Activated naive CD4-positive, alpha-beta T cell treated with anti-CD3 and anti-CD28 coated beads for 36 hours (primary cell): ENCODE measurements around the gene MSTO1. TPM values are rescaled to one million over a fixed set of nuclear protein-coding genes. Genes with fewer than 3 reads are reported as not detected.
"Not testable (repeated sequence)": the region's sequence is repeated elsewhere in the genome, so short reads cannot be mapped to it uniquely, and the experiment has no call there.

Source experiments
- CTCF ChIA-PET: fragments of 350-600 bp; sonication (Branson Sonifier 250); formaldehyde crosslinking; loops from one replicate; lab custom pipeline; 2021; ENCODE audit warnings: antibody characterized with exemption; lab: Charles Lee
- DNase-seq: peaks from one replicate; pipeline ENCODE4 v3.0.0-alpha.2; 2020
- H3K27ac Mint-ChIP-seq: one replicate; pipeline ENCODE4 v1.8.0; 2021; ENCODE audit warnings: mild to moderate bottlenecking, mixed read lengths
- H3K27me3 Mint-ChIP-seq: one replicate; pipeline ENCODE4 v1.8.0; 2021; ENCODE audit warnings: low read depth, mixed read lengths
- H3K36me3 Mint-ChIP-seq: one replicate; pipeline ENCODE4 v1.8.0; 2021; ENCODE audit warnings: low read depth, mixed read lengths
- H3K4me1 Mint-ChIP-seq: one replicate; pipeline ENCODE4 v1.8.0; 2021; ENCODE audit warnings: low read depth, mixed read lengths
- H3K4me3 Mint-ChIP-seq: one replicate; pipeline ENCODE4 v1.8.0; 2021; ENCODE audit warnings: mild to moderate bottlenecking, moderate library complexity, mixed read lengths
- H3K9me3 Mint-ChIP-seq: one replicate; pipeline ENCODE4 v1.8.0; 2021; ENCODE audit warnings: mixed read lengths
- intact Hi-C: fragments of 100-400 bp; cut with micrococcal nuclease; formaldehyde crosslinking; loops from one replicate; pipeline ENCODE4 v1.15.1; 2023
- total RNA-seq, 2 experiments: library from RNA; stranded (reverse); gene quantifications; one replicate each; pipeline ENCODE4 v1.2.3, GENCODE V29; 2021

MSTO1 gene
- total RNA-seq, 2 experiments from 2014 or later = 58.6 to 63.1 TPM

DNA sequence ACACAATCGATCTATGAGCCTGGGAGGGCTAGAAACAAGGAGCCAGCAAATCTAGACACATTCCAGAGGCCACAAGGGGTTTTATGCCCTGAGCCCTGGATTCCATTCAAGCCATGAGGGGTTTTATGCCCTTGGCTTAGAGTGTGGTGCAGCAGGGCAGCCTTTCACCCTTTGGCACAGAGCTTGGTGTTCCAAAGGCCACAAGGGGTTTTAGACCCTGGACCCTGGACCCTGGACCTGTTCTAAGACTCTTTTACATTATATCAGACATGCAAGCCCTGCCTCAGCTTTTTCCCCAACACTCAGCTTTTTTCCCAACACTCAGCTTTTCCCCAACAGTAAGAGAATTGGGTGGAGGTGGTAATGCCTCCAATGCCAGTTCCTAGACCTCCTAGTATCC, 13.3 kb downstream of the MSTO1 start:
- no peaks in the 10 kb centered on the region for H3K9me3 Mint-ChIP-seq
- intact Hi-C loops = no loop called here
- CTCF ChIA-PET = no interaction called here
- DNase-seq = no peak
- H3K4me1 Mint-ChIP-seq = no peaks in the 10 kb centered on the region
- H3K27me3 Mint-ChIP-seq = no peaks in the 10 kb centered on the region
- no peak overlapping the region for H3K4me3 Mint-ChIP-seq
- H3K27ac Mint-ChIP-seq = no peak overlapping the region
- no peaks in the 10 kb centered on the region for H3K36me3 Mint-ChIP-seq

DNA sequence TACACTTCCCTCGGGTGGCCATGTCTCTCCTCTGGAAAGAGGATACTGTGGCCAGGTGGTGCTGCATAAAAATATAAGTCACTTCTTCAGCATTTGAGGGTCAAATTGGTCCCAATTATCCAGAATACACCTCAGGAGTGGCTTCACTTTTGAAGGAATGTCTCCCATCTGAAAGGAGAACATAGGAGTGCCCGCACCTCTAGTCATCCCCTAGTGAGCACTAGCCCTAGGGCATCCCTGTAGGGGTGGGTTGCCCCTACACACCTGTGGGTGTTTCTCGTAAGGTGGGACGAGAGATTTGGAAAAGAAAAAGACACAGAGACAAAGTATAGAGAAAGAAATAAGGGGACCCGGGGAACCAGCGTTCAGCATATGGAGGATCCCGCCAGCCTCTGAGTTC, 16.4 kb downstream of the MSTO1 start:
- H3K36me3 Mint-ChIP-seq, CTCF ChIA-PET, H3K9me3 Mint-ChIP-seq, H3K4me1 Mint-ChIP-seq, intact Hi-C loops, H3K27ac Mint-ChIP-seq, H3K4me3 Mint-ChIP-seq, H3K27me3 Mint-ChIP-seq, DNase-seq: not testable (repeated sequence)

DNA sequence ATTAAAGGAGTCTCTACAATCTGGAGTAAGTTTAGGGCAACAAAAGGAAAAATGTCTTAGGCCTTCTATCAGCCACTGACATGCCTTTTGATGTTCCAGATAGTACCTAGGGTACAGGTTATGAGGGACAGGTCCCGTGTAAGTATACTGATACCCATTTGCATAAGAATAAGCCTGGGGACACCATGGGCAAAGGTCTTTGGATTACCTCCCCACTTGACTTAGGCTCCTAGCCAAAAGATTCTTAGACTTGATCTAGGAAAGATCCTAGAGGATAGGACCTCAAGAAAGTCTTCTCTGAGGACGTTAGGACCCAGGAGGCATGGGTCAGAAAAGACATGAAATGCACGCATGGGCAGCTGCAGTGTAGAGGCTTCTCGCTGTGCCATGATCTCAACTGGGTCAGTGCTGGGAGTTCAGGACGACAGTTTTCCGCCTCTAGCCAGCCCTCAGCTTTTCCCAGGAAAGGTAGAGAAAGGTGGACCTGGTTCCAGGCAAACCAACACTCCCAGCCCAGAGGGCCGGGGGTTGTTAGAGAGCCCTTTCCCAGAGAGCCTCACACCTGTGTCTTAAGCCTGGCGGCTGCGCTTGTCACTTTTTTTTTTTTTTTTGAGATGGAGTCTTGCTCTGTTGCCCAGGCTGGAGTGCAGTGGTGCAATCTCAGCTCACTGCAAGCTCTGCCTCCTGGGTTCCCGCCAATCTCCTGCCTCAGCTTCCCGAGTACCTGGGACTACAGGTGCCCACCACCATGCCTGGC, 26.6 kb downstream of the MSTO1 start:
- H3K4me1 Mint-ChIP-seq = peaks cover 20% of the 10 kb centered on the region
- peaks cover under 1% of the 10 kb centered on the region for H3K9me3 Mint-ChIP-seq
- no peak for DNase-seq
- peak overlapping the region; percentile 89 for H3K27ac Mint-ChIP-seq
- intact Hi-C loops = loop anchor here (10.0 kb wide), 2 partner anchors 348 to 418 kb away; partner anchors contain the start of genes LAMTOR2 and UBQLN4
- H3K36me3 Mint-ChIP-seq = peaks cover 3% of the 10 kb centered on the region
- H3K4me3 Mint-ChIP-seq = peak overlapping the region; percentile 94
- CTCF ChIA-PET = no interaction called here
- no peaks in the 10 kb centered on the region for H3K27me3 Mint-ChIP-seq

DNA sequence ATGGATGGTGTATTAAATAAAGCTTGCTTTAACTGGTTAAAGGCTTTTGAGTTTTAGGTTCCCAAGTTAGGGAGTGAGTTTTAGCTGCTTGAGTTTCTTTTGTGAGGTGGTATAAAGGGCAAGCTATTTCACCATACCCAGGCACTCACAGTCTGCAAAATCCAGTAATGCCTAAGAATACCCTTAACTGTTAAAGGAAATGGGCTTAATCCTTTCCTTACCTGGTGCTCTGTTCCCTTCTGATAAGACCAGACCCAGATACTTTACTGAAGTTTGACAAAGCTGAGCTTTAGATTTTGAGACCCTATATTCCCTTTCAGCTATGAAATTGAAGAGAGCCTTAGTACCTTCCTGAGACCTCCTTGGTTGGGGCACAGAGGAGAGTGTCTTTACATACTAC, 30.3 kb downstream of the MSTO1 start:
- Mint-ChIP-seq H3K4me3 (no peak overlapping the region), H3K9me3 (peaks cover 19% of the 10 kb centered on the region), H3K4me1 (peaks cover 20% of the 10 kb centered on the region), H3K27ac (no peak overlapping the region), H3K36me3 (peaks cover 5% of the 10 kb centered on the region), H3K27me3 (no peaks in the 10 kb centered on the region)
- no peak for DNase-seq
- CTCF ChIA-PET = no interaction called here
- intact Hi-C loops = no loop called here

DNA sequence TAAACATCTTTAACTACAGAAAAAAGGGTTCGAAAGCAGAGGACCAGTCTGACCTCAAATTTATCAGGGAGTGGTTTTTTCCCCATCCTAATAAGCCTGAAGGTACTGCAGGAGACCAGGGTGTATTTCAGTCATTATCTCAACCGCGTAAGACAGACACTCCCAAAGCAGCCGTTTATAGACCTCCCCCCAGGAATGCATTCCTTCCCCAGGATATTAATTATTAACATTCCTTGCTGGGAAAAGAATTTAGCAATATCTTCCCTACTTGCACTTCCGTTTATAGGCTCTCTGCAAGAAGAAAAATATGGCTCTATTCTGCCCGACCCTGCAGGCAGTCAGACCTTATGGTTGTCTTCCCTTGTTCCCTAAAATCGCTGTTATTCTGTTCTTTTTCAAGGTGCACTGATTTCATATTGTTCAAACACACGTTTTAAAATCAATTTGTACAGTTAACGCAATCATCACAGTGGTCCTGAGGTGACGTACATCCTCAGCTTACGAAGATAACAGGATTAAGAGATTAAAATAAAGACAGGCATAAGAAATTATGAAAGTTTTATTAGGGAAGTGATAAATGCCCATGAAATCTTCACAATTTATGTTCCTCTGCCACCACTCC, 32.7 kb downstream of the MSTO1 start:
- intact Hi-C loops, H3K4me1 Mint-ChIP-seq, H3K27ac Mint-ChIP-seq, H3K4me3 Mint-ChIP-seq, DNase-seq, H3K36me3 Mint-ChIP-seq, H3K27me3 Mint-ChIP-seq, CTCF ChIA-PET: not testable (repeated sequence)
- H3K9me3 Mint-ChIP-seq = peaks cover 19% of the 10 kb centered on the region

DNA sequence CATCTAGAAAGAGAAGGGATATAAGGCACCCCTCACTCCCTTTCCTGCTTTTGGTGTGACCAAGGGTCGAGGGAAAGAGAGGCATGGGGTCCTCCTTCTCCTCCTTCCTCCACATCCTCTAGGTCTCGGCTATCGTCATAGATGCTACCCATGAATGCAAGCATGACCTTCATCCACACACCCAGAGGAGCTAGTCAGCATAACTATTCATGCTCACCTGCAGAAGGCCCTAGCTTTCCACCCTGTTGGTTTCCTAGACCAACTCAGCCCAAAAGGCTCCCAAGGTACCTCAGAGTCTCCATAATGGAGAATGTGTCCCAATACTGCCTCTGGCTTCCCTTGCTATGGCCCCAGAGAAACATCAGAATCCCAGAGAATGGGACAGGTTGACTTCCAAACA, 33.2 kb downstream of the MSTO1 start:
- Mint-ChIP-seq H3K36me3 (peaks cover 2% of the 10 kb centered on the region), H3K27ac (no peak overlapping the region), H3K4me1 (peaks cover under 1% of the 10 kb centered on the region), H3K4me3 (no peak overlapping the region), H3K9me3 (peaks cover 19% of the 10 kb centered on the region), H3K27me3 (no peaks in the 10 kb centered on the region)
- intact Hi-C loops = no loop called here
- no peak for DNase-seq
- CTCF ChIA-PET = no interaction called here

DNA sequence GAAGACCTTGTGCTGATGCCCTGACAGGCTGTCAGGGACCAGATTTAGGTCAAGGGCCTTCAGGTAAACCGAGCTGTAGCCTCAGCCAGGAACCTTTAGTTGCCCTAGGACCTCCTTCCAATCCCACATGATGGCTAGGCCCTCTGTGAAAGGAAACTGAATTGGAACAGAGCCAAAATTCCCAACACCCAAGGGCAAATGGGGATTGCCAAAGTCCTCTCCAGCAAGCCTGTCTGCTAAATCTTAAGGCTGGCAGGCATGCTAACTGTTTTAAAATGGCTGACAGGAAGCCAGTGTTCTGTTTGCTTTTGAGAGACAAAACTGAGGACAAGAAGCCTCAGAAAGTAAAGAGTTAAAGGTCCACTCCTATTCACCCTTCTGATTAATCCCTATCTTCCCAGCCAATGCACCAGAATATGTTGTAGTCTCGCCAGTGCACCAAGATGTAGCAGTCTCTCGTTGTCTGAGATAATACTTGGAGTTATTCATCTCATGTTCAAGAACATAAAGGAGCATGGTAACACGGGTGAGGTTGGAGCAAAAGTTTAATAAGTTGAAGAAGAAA, 35.1 kb downstream of the MSTO1 start:
- no peak overlapping the region for H3K4me3 Mint-ChIP-seq
- H3K9me3 Mint-ChIP-seq = peaks cover 19% of the 10 kb centered on the region
- DNase-seq = no peak
- H3K4me1 Mint-ChIP-seq = peaks cover 3% of the 10 kb centered on the region
- no peaks in the 10 kb centered on the region for H3K27me3 Mint-ChIP-seq
- CTCF ChIA-PET = interaction anchor here (0.5 kb wide), 1 partner anchor 337 kb away, joined by 3 read pairs; no protein-coding TSS in a partner anchor
- H3K27ac Mint-ChIP-seq = no peak overlapping the region
- intact Hi-C loops = no loop called here
- peaks cover 2% of the 10 kb centered on the region for H3K36me3 Mint-ChIP-seq

DNA sequence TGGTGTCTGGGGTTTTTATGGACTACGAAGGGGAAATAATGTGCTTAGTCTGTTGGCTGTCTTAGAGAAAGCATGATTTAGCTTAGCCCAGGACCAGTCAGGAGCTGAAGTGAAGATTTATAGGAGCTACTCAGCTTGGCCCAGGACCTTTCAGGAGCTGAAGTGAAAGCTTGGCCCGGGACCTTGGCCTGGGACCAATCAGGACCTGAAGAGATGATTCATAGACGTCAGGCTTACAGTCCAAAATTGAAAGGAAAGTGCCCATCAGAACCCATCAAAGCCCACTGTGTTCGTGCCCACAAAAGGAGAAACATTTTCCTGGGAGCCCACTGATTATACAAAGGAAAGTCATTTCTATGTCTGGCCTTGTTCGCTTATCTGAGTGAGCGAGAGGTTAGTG, 35.6 kb downstream of the MSTO1 start:
- Mint-ChIP-seq H3K4me1 (peaks cover 3% of the 10 kb centered on the region), H3K36me3 (peaks cover 2% of the 10 kb centered on the region), H3K9me3 (peaks cover 19% of the 10 kb centered on the region), H3K27ac (no peak overlapping the region), H3K4me3 (no peak overlapping the region), H3K27me3 (no peaks in the 10 kb centered on the region)
- CTCF ChIA-PET = interaction anchor here (0.5 kb wide), 1 partner anchor 338 kb away, joined by 3 read pairs; no protein-coding TSS in a partner anchor
- intact Hi-C loops = no loop called here
- no peak for DNase-seq

DNA sequence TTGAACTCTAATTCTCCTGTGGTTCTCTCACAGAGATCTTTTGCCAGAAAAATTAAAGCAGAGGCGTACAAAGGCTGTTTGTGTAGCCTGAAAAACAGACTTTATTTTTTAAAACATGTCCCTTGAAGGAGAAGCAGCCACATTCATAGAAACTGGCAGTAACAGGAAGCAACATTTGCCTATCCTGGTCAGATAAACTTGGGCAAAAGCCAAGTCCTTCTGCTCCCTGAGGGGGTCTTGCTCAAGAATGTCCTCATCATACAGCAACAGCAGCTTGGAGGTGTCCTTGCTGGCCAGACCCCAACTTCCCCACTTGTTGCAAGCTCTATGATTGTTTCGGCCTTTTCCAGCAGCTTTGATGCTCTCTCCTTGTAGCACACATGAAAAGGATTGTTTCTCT, 36.3 kb downstream of the MSTO1 start:
- Mint-ChIP-seq H3K4me1 (peaks cover 3% of the 10 kb centered on the region), H3K27me3 (no peaks in the 10 kb centered on the region), H3K36me3 (peaks cover 2% of the 10 kb centered on the region), H3K4me3 (no peak overlapping the region), H3K27ac (no peak overlapping the region), H3K9me3 (peaks cover 19% of the 10 kb centered on the region)
- intact Hi-C loops = no loop called here
- CTCF ChIA-PET = no interaction called here
- DNase-seq = no peak

DNA sequence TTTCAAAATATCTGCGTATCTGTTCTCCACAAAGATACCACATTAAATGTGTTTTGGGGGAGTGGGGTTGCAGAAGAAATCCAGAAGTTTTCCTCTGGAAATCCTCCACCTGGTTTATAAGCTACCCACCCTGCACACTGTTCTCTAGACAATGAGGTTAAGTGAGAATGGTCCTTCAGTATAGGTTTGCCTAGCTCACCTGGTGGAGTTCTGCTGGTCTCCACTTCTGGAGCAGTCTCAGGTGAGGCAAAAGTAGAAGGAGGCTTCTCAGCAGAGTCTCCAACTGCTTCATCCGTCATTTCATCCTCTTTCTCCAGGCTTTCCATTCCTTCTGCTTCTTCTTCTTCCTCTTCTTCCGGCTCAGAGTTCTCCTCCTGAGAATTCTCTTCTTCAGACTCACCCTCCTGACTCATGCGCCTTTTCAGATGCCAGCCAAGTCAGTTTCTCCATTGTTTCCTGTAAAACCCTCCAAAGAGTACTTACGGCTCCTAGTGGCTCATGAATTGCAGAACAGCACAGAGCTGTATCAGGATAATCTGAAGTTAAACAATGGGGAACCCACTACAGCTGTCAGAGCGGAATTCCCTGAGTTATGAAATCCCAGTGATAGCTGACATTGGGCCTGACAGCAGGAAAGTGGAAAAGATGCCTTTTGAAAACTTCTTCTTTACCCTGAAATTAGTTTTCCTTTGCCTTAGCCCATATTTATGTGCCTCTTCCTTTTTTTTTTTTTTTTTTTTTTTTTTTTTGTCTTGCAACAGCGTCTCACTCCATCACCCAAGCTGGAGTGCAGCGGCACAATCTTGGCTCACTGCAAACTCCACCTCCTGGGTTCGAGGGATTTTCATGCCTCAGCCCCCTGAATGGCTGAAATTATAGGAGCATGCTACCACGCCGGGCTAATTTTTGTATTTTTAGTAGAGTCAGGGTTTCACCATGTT, 38.5 kb downstream of the MSTO1 start:
- H3K27me3 Mint-ChIP-seq = no peaks in the 10 kb centered on the region
- CTCF ChIA-PET = interaction anchor here (0.7 to 0.8 kb wide), 2 partner anchors 363 to 400 kb away, joined by 3 read pairs; no protein-coding TSS in a partner anchor
- H3K9me3 Mint-ChIP-seq = peaks cover 1% of the 10 kb centered on the region
- H3K4me1 Mint-ChIP-seq = peaks cover 3% of the 10 kb centered on the region
- intact Hi-C loops = no loop called here
- no peak for DNase-seq
- H3K27ac Mint-ChIP-seq = no peak overlapping the region
- H3K4me3 Mint-ChIP-seq = no peak overlapping the region
- H3K36me3 Mint-ChIP-seq = no peaks in the 10 kb centered on the region

DNA sequence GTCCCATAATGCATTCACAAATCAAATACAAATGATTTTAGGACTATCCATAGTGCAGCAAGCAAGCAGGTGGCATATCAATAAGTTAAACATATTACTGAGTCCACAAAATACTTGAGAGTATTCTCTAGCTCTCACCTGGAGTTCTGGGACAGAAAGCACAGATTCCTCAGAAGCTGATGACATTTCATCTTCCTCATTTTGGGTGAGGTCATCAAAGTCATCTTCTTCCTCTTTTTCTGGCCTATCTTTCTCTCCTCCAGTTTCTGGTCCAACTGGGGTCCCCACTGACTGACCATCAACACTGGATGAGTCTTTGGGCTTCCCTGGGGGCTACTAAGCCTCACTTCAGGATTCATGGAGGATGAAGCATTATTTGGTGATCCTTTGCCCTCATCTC, 39.7 kb downstream of the MSTO1 start:
- CTCF ChIA-PET = no interaction called here
- Mint-ChIP-seq H3K4me1 (peaks cover 3% of the 10 kb centered on the region), H3K4me3 (no peak overlapping the region), H3K27ac (no peak overlapping the region), H3K36me3 (no peaks in the 10 kb centered on the region), H3K9me3 (no peaks in the 10 kb centered on the region), H3K27me3 (no peaks in the 10 kb centered on the region)
- intact Hi-C loops = no loop called here
- DNase-seq = no peak

DNA sequence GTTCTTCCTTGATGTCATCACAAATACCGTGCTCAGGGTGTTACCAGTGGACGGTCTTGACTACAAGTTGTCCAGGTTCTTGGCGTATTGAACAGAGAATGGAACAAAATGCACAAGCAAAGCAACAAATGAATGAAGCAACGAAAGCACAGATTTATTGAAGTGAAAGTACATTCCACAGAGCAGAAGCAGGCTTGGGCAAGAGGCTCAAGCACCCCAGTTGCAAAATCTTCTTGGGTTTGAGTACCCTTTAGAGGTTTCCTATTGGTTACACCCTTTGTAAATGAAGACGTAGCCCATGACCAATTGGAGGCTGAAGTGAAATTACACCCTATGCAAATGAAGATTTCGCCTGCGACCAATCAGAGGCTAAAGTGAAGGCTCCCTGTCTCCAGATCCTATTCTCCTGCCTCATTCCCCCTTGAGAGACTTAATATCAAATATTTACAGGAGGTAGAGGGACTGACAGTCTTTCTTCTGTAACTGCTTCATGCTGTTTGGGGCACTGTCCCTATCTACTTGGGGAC, 40.3 kb downstream of the MSTO1 start:
- Mint-ChIP-seq H3K27me3 (no peaks in the 10 kb centered on the region), H3K27ac (no peak overlapping the region), H3K36me3 (no peaks in the 10 kb centered on the region), H3K9me3 (no peaks in the 10 kb centered on the region), H3K4me1 (peaks cover 3% of the 10 kb centered on the region), H3K4me3 (no peak overlapping the region)
- DNase-seq = no peak
- intact Hi-C loops = no loop called here
- CTCF ChIA-PET = no interaction called here
